HepG2 (cell line): ENCODE results near the gene FLACC1. TPM values are rescaled to one million over a fixed set of nuclear protein-coding genes. Genes with fewer than 3 reads are reported as not detected.

ENCODE experiments used
- ATAC-seq: fragments of 200-7000 bp; cut with Tn5 transposase; 3 replicates; pipeline ENCODE4 v1.9.1; 2020; ENCODE audit warnings: mild to moderate bottlenecking, moderate library complexity
- BruUV-seq: library from RNA; stranded (reverse); fragments of 400-500 nt; replicated peaks from 2 replicates; lab custom pipeline; 2021; lab: Mats Ljungman, UMichigan
- CTCF ChIA-PET: fragments of 300-600 bp; formaldehyde crosslinking; extraction: SDS; loops from one replicate; lab custom pipeline; 2021; ENCODE audit warnings: low total read pairs, inconsistent platforms, low intra/inter-chr PET ratio; lab: Yijun Ruan, JAX
- POLR2A ChIA-PET: fragments of 350-600 bp; sonication (Branson Sonifier 250); formaldehyde crosslinking; loops from one replicate; lab custom pipeline; 2020; ENCODE audit warnings: antibody characterized with exemption, inconsistent platforms; lab: Yijun Ruan, JAX
- DNase-seq: peaks from one replicate; pipeline ENCODE4 v3.0.0-alpha.2; 2015; ENCODE audit warnings: low spot score
- FAIRE-seq: peaks from 3 replicates; lab custom pipeline; 2011; peaks lifted over from hg19 to GRCh38; lab: Jason Lieb, UNC
- H2AFZ ChIP-seq: one replicate; pipeline ENCODE4 v1.6.1; 2011; ENCODE audit warnings: low read length, inconsistent platforms
- H3K27ac ChIP-seq: fragments of 300-600 bp; 3 replicates; pipeline ENCODE4 v1.8.0; 2011; ENCODE audit warnings: mixed run types, mild to moderate bottlenecking, mixed read lengths, low read length, inconsistent platforms; ENCODE audit not compliant: insufficient read depth; ENCODE audit errors: extremely low read length
- H3K27me3 ChIP-seq, 2 experiments: fragments of 200-600 bp in 1 of 2; 2 replicates in 1 of 2; 3 replicates in 1 of 2; pipeline versions ENCODE4 v1.6.0 to v1.8.0; 2011; ENCODE audit warnings: low read length in 2 of 2, mild to moderate bottlenecking in 2 of 2, moderate library complexity in 2 of 2, inconsistent platforms in 1 of 2; ENCODE audit not compliant: insufficient read depth in 2 of 2, control insufficient read depth in 1 of 2
- H3K36me3 ChIP-seq, 2 experiments: fragments of 200-600 bp in 1 of 2; replicated peaks in 1 of 2; 2 replicates in 1 of 2; 3 replicates in 1 of 2; pipeline versions ENCODE4 v1.5.1 to v1.8.0; 2011; ENCODE audit warnings: low read length in 2 of 2, inconsistent platforms in 1 of 2; ENCODE audit not compliant: insufficient read depth in 2 of 2, control insufficient read depth in 1 of 2
- H3K4me1 ChIP-seq: 2 replicates; pipeline ENCODE4 v1.5.1; 2012; ENCODE audit warnings: low read length, inconsistent platforms; ENCODE audit not compliant: insufficient read depth
- H3K4me2 ChIP-seq: 2 replicates; pipeline ENCODE4 v1.6.0; 2011; ENCODE audit warnings: low read depth, low read length, inconsistent platforms
- H3K4me3 ChIP-seq, 3 experiments: fragments of 200-600 bp in 1 of 3; sonication (generic), shearing (Covaris generic) in 1 of 3; replicated peaks in 1 of 3; 2 replicates each; pipeline ENCODE4 v1.5.1; 2011 to 2016; ENCODE audit warnings: low read length in 3 of 3, inconsistent platforms in 2 of 3, low read depth in 2 of 3, mild to moderate bottlenecking in 2 of 3, control low read depth in 1 of 3, mixed read lengths in 1 of 3; ENCODE audit not compliant: insufficient read depth in 1 of 3
- H3K79me2 ChIP-seq: one replicate; pipeline ENCODE4 v1.6.1; 2011; ENCODE audit warnings: low read length, inconsistent platforms; ENCODE audit not compliant: insufficient read depth
- H3K9ac ChIP-seq: 2 replicates; pipeline ENCODE4 v1.6.0; 2011; ENCODE audit warnings: mild to moderate bottlenecking, low read depth, low read length, inconsistent platforms; ENCODE audit not compliant: insufficient read depth
- H3K9me3 ChIP-seq: 2 replicates; pipeline ENCODE4 v1.5.1; 2012; ENCODE audit warnings: mild to moderate bottlenecking, low read length
- H4K20me1 ChIP-seq: 2 replicates; pipeline ENCODE4 v1.6.0; 2011; ENCODE audit warnings: inconsistent platforms, mild to moderate bottlenecking, low read length, moderate library complexity; ENCODE audit not compliant: insufficient read depth
- AFF4 ChIP-seq: sonication (generic); formaldehyde crosslinking; IDR thresholded peaks from 2 replicates; pipeline ENCODE4 v1.4.0; 2020; ENCODE audit warnings: missing genetic modification reagents
- ATF1 ChIP-seq: IDR thresholded peaks from 2 replicates; pipeline ENCODE4 v1.6.1; 2016; ENCODE audit warnings: mild to moderate bottlenecking, control low read depth
- CBFB ChIP-seq: sonication (generic); formaldehyde crosslinking; IDR thresholded peaks from 2 replicates; pipeline ENCODE4 v1.4.0; 2020; ENCODE audit warnings: missing genetic modification reagents
- JUNB ChIP-seq: sonication (generic); formaldehyde crosslinking; IDR thresholded peaks from 2 replicates; pipeline ENCODE4 v1.8.0; 2022; ENCODE audit warnings: missing genetic modification reagents, mild to moderate bottlenecking, borderline replicate concordance
- XRCC5 ChIP-seq: fragments of 200-400 bp; formaldehyde crosslinking; optimal IDR thresholded peaks from 2 replicates; pipeline ENCODE3; 2017; ENCODE audit warnings: mild to moderate bottlenecking, low read length
- ZBTB39 ChIP-seq: sonication (generic); formaldehyde crosslinking; IDR thresholded peaks from 2 replicates; pipeline ENCODE4 v1.5.0; 2020; ENCODE audit warnings: missing genetic modification reagents
- ZNF232 ChIP-seq: sonication (generic); formaldehyde crosslinking; IDR thresholded peaks from 2 replicates; pipeline ENCODE4 v1.4.0; 2020; ENCODE audit warnings: missing genetic modification reagents, borderline replicate concordance
- ZNF292 ChIP-seq: sonication (generic); formaldehyde crosslinking; IDR thresholded peaks from 2 replicates; pipeline ENCODE4 v1.8.1; 2022; ENCODE audit warnings: mild to moderate bottlenecking, low read depth, missing genetic modification reagents, borderline replicate concordance
- ZNF564 ChIP-seq: sonication (generic); formaldehyde crosslinking; IDR thresholded peaks from 2 replicates; pipeline ENCODE4 v1.8.1; 2023; ENCODE audit warnings: mild to moderate bottlenecking, missing genetic modification reagents
- ZNF691 ChIP-seq: sonication (generic); formaldehyde crosslinking; IDR thresholded peaks from 2 replicates; pipeline ENCODE4 v1.4.0; 2020; ENCODE audit warnings: missing genetic modification reagents, low read depth, mild to moderate bottlenecking, borderline replicate concordance
- WGBS: methylation state at CpG from one replicate; pipeline ENCODE4 v1.1.6; 2017; ENCODE audit warnings: low lambda C conversion rate; 5-methylcytosine and 5-hydroxymethylcytosine counted together
- in situ Hi-C: cut with HindIII; loops from 2 replicates; pipeline ENCODE4 v1.10.0; 2017; ENCODE audit warnings: low pct_unique_long_range_greater_than_20kb; ENCODE audit not compliant: extremely low pct_ligation_motif_present
- intact Hi-C: fragments of 100-400 bp; cut with micrococcal nuclease; formaldehyde crosslinking; loops from one replicate; pipeline ENCODE4 v1.10.0; 2022; ENCODE audit not compliant: unreplicated experiment
- polyA plus RNA-seq, 8 experiments: library from polyadenylated mRNA; depleted of rRNA in 3 of 8; stranded (reverse) in 7 of 8; unstranded in 1 of 8; fragments of >200 nt; fragmentation: Illumina TruSeq in 4 of 8; extraction: Trizol in 4 of 8; gene quantifications; 2 replicates each; pipeline versions ENCODE4 v1.2.1 to v1.2.3, GENCODE V29; 2011 to 2016; ENCODE audit warnings: low read depth in 4 of 8, missing spikeins in 1 of 8, mixed read lengths in 1 of 8; ENCODE audit not compliant: insufficient read depth in 1 of 8
- total RNA-seq, 5 experiments: library from RNA; depleted of rRNA; stranded (reverse); fragments of >200 nt; fragmentation: Illumina TruSeq; extraction: Trizol; gene quantifications; 2 replicates each; pipeline ENCODE4 v1.2.3, GENCODE V29; 2016; ENCODE audit warnings: low read depth in 1 of 5

The FLACC1 gene
- total and polyA plus RNA-seq, 2 of the 13 experiments (the other 11 are each of a cell fraction or from before 2014, with no cell fraction given): 0.35 to 0.59 TPM

- H3K4me3 ChIP-seq: no peak overlapping the region
- H3K27me3 ChIP-seq: no peaks in the 10 kb centered on the region
- ATAC-seq (no peak), FAIRE-seq (no peak), DNase-seq (no peak)
- BruUV-seq: no TSS peak
- ChIA-PET POLR2A (interaction anchor here (0.8 kb wide), 1 partner anchor 47 kb away, joined by 3 read pairs; the partner anchor contains the start of genes STRADB and TRAK2), CTCF (no interaction called here)
- H3K4me1 ChIP-seq: peaks cover 25% of the 10 kb centered on the region
- no peaks in the 10 kb centered on the region for H3K9me3 ChIP-seq
- H3K79me2 ChIP-seq: no peaks in the 10 kb centered on the region
- no peak overlapping the region for H3K27ac ChIP-seq
- in situ Hi-C loops (no loop called here), intact Hi-C loops (no loop called here)
- 97% methylated on average over 3 of the region's 3 CpGs for WGBS
- H3K36me3 ChIP-seq: peaks cover 0 to 11% of the 10 kb centered on the region in 2 experiments; a peak in 2 of 5 replicates
- no peak overlapping the region for H3K9ac ChIP-seq
- H4K20me1 ChIP-seq: no peaks in the 10 kb centered on the region
- TF ChIP-seq CBFB (CRISPR knock-in tag): no peak
- no peak for TF ChIP-seq ZNF292 (CRISPR knock-in tag)
- TF ChIP-seq ZNF232: no peak
- TF ChIP-seq JUNB (CRISPR knock-in tag): no peak
- H3K4me2 ChIP-seq: no peak overlapping the region
- H2AFZ ChIP-seq: no peak overlapping the region
Measured at GRCh38 chr2:201403880-201404279, 46.7 kb upstream of the FLACC1 start.

- DNase-seq (no peak), FAIRE-seq (no peak), ATAC-seq (no peak)
- ChIA-PET CTCF (no interaction called here), POLR2A (interaction anchor here (0.8 kb wide), 1 partner anchor 48 kb away, joined by 3 read pairs; the partner anchor contains the start of genes STRADB and TRAK2)
- no peak overlapping the region for H3K4me2 ChIP-seq
- no peaks in the 10 kb centered on the region for H3K79me2 ChIP-seq
- no peak overlapping the region for H3K9ac ChIP-seq
- H3K36me3 ChIP-seq: peaks cover 1 to 15% of the 10 kb centered on the region in 2 experiments; a peak in 4 of 5 replicates
- 94% methylated on average over 6 of the region's 6 CpGs for WGBS
- no peak overlapping the region for H2AFZ ChIP-seq
- H3K9me3 ChIP-seq: no peaks in the 10 kb centered on the region
- BruUV-seq: no TSS peak
- H3K27me3 ChIP-seq: no peaks in the 10 kb centered on the region
- H3K4me3 ChIP-seq: no peak overlapping the region
- no peak overlapping the region for H3K27ac ChIP-seq
- no peaks in the 10 kb centered on the region for H4K20me1 ChIP-seq
- intact Hi-C loops: no loop called here
- peaks cover 25% of the 10 kb centered on the region for H3K4me1 ChIP-seq
- in situ Hi-C loops: no loop called here
- no peak for TF ChIP-seq AFF4 (CRISPR knock-in tag)
- no peak for TF ChIP-seq XRCC5
- TF ChIP-seq ATF1 (CRISPR knock-in tag): no peak
- no peak for TF ChIP-seq ZNF564 (CRISPR knock-in tag)
- no peak for TF ChIP-seq ZNF691 (CRISPR knock-in tag)
- no peak for TF ChIP-seq ZBTB39 (CRISPR knock-in tag)
Measured at GRCh38 chr2:201402651-201403562, 45.8 kb upstream of the FLACC1 start.
